Testis (tissue), 3 donors: Measurements from ENCODE around the gene C13orf42. TPM values are rescaled to one million over a fixed set of nuclear protein-coding genes. Genes with fewer than 3 reads are reported as not detected.

ENCODE experiments used
- DNase-seq: peaks from one replicate; pipeline ENCODE4 v3.0.0-alpha.2; 2019
- H3K27ac ChIP-seq, 2 donors: fragments of 200-600 bp; sonication (generic); one replicate each; pipeline ENCODE4 v1.5.1; 2019
- H3K27me3 ChIP-seq: fragments of 200-600 bp; sonication (generic); one replicate; pipeline ENCODE4 v1.5.1; 2019
- H3K36me3 ChIP-seq: fragments of 200-600 bp; sonication (generic); one replicate; pipeline ENCODE4 v1.5.1; 2017; ENCODE audit warnings: low read depth; ENCODE audit errors: missing control alignments
- H3K4me1 ChIP-seq: fragments of 200-600 bp; sonication (generic); one replicate; pipeline ENCODE4 v1.5.1; 2019
- H3K4me3 ChIP-seq, 2 donors: fragments of 200-600 bp; sonication (generic); one replicate each; pipeline ENCODE4 v1.5.1; 2017 to 2019
- H3K9me3 ChIP-seq: fragments of 200-600 bp; sonication (generic); one replicate; pipeline ENCODE4 v1.5.1; 2017
- POLR2A ChIP-seq: fragments of 450-650 bp; IDR thresholded peaks from one replicate; pipeline ENCODE4 v1.6.1; 2017; ENCODE audit warnings: antibody characterized with exemption, mild to moderate bottlenecking, moderate library complexity
- WGBS, 2 donors: methylation state at CpG; one replicate each; pipeline ENCODE4 v1.1.5; 2018; 5-methylcytosine and 5-hydroxymethylcytosine counted together
- intact Hi-C: fragments of 100-400 bp; cut with DNase I; formaldehyde crosslinking; loops from one replicate; pipeline ENCODE4 v1.15.1; 2023; ENCODE audit warnings: low total_unique reads
- polyA plus RNA-seq: library from polyadenylated mRNA; stranded (reverse); fragments of 350-450 nt; fragmentation: Illumina TruSeq; extraction: RNeasy Lipid Tissue Mini Kit (QIAGEN cat#74804); gene quantifications from one replicate; pipeline ENCODE4 v1.2.3, GENCODE V29; 2014; ENCODE audit warnings: low read depth, low replicate concordance; ENCODE audit not compliant: insufficient read depth
- total RNA-seq, 2 donors: library from RNA; depleted of rRNA; stranded (reverse); fragments of >200 nt; gene quantifications; one replicate each; pipeline ENCODE4 v1.2.3, GENCODE V29; 2016
- TF ChIP-seq, protein P1 (sequence below), 3 experiments: fragments of 450-650 bp in 2 of 3; fragments of 200-600 bp in 1 of 3; sonication (generic) in 1 of 3; IDR thresholded peaks; one replicate each; pipeline ENCODE4 v1.5.1; 2016 to 2019; ENCODE audit warnings: antibody characterized with exemption in 3 of 3, mild to moderate bottlenecking in 2 of 3, moderate library complexity in 1 of 3

C13orf42 gene
- total and polyA plus RNA-seq, 3 donors from 2014 or later: 0.65 to 1.9 (median 1.8) TPM

- Histone ChIP-seq H3K36me3 (no peaks in the 10 kb centered on the region), H3K9me3 (no peaks in the 10 kb centered on the region), H3K27ac (no peak overlapping the region), H3K27me3 (no peaks in the 10 kb centered on the region), H3K4me3 (no peak overlapping the region), H3K4me1 (no peaks in the 10 kb centered on the region)
- no peak for DNase-seq
- WGBS, 2 donors: 81 to 90% methylated on average over 8 of the region's 8 CpGs
- TF ChIP-seq, protein P1, sequence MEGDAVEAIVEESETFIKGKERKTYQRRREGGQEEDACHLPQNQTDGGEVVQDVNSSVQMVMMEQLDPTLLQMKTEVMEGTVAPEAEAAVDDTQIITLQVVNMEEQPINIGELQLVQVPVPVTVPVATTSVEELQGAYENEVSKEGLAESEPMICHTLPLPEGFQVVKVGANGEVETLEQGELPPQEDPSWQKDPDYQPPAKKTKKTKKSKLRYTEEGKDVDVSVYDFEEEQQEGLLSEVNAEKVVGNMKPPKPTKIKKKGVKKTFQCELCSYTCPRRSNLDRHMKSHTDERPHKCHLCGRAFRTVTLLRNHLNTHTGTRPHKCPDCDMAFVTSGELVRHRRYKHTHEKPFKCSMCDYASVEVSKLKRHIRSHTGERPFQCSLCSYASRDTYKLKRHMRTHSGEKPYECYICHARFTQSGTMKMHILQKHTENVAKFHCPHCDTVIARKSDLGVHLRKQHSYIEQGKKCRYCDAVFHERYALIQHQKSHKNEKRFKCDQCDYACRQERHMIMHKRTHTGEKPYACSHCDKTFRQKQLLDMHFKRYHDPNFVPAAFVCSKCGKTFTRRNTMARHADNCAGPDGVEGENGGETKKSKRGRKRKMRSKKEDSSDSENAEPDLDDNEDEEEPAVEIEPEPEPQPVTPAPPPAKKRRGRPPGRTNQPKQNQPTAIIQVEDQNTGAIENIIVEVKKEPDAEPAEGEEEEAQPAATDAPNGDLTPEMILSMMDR (IDR thresholded peaks at IDR 0.05): no peak
- no peak for TF ChIP-seq POLR2A
- intact Hi-C loops: no loop called here
These were observed 39.6 kb downstream of the C13orf42 start for GRCh38 chr13:51071493-51071892.

- no peaks in the 10 kb centered on the region for H3K27me3 ChIP-seq
- WGBS, 2 donors: 13 to 14% methylated on average over 11 of the region's 11 CpGs
- no peaks in the 10 kb centered on the region for H3K4me1 ChIP-seq
- H3K9me3 ChIP-seq: no peaks in the 10 kb centered on the region
- H3K4me3 ChIP-seq: no peak overlapping the region
- no peak overlapping the region for H3K27ac ChIP-seq
- TF ChIP-seq POLR2A: no peak
- TF ChIP-seq, protein P1 (IDR thresholded peaks at IDR 0.05): peak; percentile 75 to 95 (median 91)
- intact Hi-C loops: no loop called here
- H3K36me3 ChIP-seq: no peaks in the 10 kb centered on the region
- DNase-seq: peak; percentile 93
These were observed 40.9 kb downstream of the C13orf42 start for GRCh38 chr13:51070005-51070649.

DNA sequence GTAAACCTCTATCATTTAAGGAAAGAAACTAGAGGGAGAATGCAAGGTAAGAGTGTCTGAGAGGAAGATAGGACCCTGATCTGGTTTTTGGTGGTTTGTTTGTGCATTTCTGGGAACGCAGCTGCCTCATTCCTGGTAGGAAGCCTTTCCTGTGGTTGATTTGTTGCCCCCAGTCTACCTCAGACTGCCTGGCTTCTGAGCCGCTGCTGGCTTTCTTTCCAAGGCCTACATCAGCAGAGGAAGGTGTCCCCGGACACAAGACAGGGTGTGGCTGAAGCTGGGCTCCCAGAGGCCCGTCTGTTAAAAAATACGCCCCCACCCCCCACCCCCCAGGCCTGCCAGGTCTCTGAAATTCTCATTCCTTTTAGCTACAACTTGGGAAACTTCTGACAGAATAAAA is 42.6 kb downstream of the C13orf42 start:
- no peaks in the 10 kb centered on the region for H3K27me3 ChIP-seq
- H3K27ac ChIP-seq: no peak overlapping the region
- intact Hi-C loops: no loop called here
- H3K9me3 ChIP-seq: no peaks in the 10 kb centered on the region
- no peak for DNase-seq
- no peaks in the 10 kb centered on the region for H3K4me1 ChIP-seq
- H3K4me3 ChIP-seq: no peak overlapping the region
- TF ChIP-seq POLR2A: no peak
- TF ChIP-seq, protein P1 (IDR thresholded peaks at IDR 0.05): no peak
- WGBS, 2 donors: 77 to 78% methylated on average over 5 of the region's 5 CpGs
- H3K36me3 ChIP-seq: no peaks in the 10 kb centered on the region

DNA sequence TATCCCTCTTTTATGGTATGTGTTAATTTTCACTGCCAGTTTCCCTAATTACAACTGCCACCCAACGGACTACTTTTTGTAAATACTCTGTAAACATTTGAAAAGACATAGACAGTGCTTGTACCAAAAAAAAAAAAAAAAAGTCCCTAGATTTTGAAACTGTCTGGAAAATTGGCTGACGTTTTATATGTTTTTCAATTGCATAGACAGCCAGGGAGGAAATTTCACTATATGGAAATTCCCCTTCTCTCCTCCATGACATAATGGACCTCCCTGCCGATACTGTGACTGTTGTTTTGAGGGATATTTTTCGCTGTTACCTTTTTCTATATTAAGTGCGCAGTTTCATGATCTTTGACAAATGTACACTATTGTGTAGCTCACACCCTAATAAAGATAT is 43.4 kb downstream of the C13orf42 start:
- Histone ChIP-seq H3K27ac (no peak overlapping the region), H3K4me3 (no peak overlapping the region), H3K36me3 (no peaks in the 10 kb centered on the region), H3K9me3 (no peaks in the 10 kb centered on the region), H3K4me1 (no peaks in the 10 kb centered on the region), H3K27me3 (no peaks in the 10 kb centered on the region)
- intact Hi-C loops: no loop called here
- DNase-seq: no peak
- TF ChIP-seq, protein P1 (IDR thresholded peaks at IDR 0.05): no peak
- TF ChIP-seq POLR2A: no peak
- WGBS, 2 donors: 85 to 88% methylated on average over 5 of the region's 5 CpGs

GRCh38 chr13:51067210-51067701 is 43.8 kb downstream of the C13orf42 start:
- H3K4me1 ChIP-seq: no peaks in the 10 kb centered on the region
- H3K4me3 ChIP-seq: no peak overlapping the region
- no peaks in the 10 kb centered on the region for H3K36me3 ChIP-seq
- 83 to 85% methylated on average over 9 of the region's 9 CpGs for WGBS, 2 donors
- H3K27ac ChIP-seq: no peak overlapping the region
- no peaks in the 10 kb centered on the region for H3K9me3 ChIP-seq
- TF ChIP-seq POLR2A: no peak
- no peak for DNase-seq
- intact Hi-C loops: no loop called here
- H3K27me3 ChIP-seq: no peaks in the 10 kb centered on the region
